ENCODE measurements around the gene UNC13A.

UNC13A gene

DNA sequence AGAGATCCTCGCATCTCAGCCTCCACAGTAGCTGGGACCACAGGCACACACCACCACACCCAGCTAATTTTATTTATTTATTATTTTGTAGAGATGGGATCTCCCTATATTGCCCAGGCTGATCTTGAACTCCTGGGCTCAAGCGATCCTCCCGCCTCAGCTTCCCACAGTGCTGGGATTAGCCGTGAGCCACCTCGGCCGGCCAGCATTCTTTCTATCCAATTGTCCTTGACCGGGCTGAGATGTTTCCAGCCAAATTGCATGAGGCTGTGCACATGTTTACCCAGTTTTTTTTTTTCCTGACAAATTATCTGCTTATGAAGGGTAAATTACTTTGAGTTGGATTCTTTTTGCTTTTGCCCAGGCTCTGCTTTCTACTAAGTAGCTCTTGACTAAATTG, 28.2 kb downstream of the UNC13A start:
- DNase-seq = no peak

DNA sequence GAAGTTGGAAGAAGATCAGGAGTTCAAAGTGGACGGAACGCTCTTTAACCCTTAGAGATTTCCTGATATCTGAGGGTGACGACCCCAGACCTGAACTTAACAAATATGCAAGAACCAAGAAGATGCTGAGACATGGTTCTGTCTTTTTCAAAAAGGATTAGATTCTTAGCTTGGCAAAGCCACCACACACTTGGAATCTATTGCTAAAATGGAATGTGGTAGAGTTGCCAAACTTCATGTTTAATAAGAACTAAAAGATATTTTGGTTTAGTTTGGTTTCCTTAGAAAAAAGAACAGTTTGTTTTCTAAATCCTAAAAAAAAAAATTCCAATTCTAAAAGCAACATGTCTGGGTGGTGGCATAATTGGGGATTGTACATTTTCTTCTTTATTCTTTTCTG, 29.5 kb downstream of the UNC13A start:
- no peak for DNase-seq

DNA sequence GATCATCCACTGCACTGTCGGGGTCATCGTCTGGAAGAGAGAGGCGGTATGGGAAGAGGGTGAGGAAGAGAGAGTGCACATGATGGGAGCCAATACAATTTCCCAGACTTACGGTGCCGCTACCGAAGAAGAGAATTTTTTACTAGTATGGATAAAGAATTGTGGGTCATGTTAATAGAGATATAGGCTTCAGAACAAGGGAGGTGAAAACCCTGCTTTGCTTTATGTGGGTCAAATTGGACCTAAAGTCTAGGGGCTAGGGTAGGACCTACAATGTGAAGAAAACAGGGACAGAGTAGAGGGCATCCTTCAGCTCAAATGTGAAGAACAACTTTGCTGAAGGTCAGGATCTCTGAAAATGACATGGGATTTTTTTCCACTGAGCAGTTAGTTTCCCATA, 29.9 kb downstream of the UNC13A start:
- no peak for DNase-seq

GRCh38 chr19:17656970-17657369, 31.2 kb downstream of the UNC13A start:
- no peak for DNase-seq

GRCh38 chr19:17655751-17656472, 32.2 kb downstream of the UNC13A start:
- no peak for DNase-seq

GRCh38 chr19:17654993-17655392, 33.2 kb downstream of the UNC13A start:
- DNase-seq = no peak

- DNase-seq = no peak
Observed at GRCh38 chr19:17652627-17653026, 35.5 kb downstream of the UNC13A start.

- DNase-seq = no peak
Observed at GRCh38 chr19:17648786-17649185, 39.4 kb downstream of the UNC13A start.

- no peak for DNase-seq
Observed at GRCh38 chr19:17648097-17648660, 40.0 kb downstream of the UNC13A start.

- no peak for DNase-seq
Observed at GRCh38 chr19:17647071-17648020, 40.8 kb downstream of the UNC13A start.

GRCh38 chr19:17646441-17646840, 41.7 kb downstream of the UNC13A start:
- DNase-seq = no peak

DNA sequence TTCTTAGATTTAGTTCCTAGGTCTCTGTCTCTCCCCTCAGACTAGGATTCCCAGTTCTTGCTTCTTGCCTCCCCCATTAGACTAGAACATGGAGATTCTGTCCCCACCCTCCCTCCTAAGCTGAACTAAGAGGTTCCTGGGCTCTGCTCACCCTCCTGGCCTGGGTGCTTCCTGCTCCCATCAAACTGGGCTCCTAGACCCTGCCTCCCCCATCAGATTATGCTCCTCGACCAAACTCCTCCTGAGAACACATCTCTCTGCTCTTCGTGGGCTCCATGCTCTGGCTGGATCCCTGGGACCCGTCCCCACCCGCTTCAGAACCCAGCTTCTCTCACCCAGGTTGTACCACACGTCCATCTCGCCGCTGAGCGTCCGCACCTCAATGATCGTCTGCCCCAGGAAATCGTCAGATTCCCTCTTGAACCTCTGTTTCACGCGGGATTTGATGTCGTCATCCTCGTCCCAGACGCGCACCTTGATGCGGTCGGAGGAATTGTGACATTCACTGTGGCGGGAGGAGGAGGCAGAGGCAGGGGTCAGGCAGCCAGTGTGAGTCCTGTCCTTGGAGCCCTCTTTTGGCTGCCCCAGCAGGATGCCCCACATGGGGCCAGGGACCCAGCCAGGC, 42.7 kb downstream of the UNC13A start:
- DNase-seq = no peak

- DNase-seq = no peak
Observed at GRCh38 chr19:17642656-17643055, 45.5 kb downstream of the UNC13A start.

DNA sequence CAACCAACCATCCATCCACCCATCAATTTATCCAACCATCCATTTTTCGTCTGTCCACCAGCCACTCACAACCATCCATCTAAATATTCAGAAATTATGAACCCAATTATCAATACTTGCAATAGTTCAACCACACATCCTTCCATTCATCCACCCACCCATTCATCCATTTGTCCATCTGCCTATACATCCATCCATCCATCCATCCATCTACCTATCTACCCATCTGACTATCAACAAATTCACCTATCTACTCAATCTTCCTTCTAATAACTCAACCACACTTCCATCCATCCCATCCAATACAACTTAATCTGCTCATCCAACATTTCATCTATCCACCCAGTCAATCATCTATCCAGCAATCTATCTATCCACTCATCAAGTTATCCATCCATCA, 46.3 kb downstream of the UNC13A start:
- DNase-seq = no peak

GRCh38 chr19:17641181-17641580, 47.0 kb downstream of the UNC13A start:
- no peak for DNase-seq

DNA sequence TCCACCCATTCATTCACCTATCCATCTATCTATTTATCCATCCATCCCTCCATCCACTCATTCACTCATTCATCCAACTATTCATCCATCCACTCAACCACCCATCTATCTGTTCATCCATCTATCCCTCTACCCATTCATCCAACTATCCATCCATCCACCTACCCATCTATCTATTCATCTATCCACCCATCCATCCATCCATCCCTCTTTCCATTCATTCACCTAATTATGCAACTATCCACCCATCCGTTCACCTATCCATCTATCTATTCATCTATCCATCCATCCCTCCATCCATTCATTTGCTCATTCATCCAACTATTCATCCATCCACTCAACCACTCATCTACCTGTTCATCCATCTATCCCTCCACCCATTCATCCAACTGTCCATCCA, 54.5 kb downstream of the UNC13A start:
- no peak for DNase-seq

DNA sequence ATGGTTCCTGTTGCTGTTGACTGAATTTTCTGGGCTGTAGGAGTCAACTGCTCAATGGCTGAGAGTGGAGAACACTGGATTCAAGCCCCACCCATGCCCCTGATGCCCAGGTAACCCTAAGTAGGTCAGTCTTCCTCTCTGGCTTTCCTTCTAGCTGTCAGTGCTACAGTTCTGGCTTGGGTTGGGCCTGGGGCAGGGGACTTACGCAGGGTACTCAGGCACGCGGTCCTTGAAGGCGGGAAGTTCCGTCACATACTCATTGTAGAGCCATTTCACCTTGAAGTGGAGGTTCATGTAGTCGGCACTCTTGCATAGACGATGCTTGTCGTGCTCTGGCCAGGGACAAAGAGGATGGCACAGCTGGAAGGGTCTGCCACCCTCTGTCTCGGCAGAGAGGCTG, 55.6 kb downstream of the UNC13A start:
- no peak for DNase-seq

GRCh38 chr19:17629760-17630159, 58.4 kb downstream of the UNC13A start:
- DNase-seq = no peak

- DNase-seq = no peak
Observed at GRCh38 chr19:17627921-17628320, 60.2 kb downstream of the UNC13A start.

DNA sequence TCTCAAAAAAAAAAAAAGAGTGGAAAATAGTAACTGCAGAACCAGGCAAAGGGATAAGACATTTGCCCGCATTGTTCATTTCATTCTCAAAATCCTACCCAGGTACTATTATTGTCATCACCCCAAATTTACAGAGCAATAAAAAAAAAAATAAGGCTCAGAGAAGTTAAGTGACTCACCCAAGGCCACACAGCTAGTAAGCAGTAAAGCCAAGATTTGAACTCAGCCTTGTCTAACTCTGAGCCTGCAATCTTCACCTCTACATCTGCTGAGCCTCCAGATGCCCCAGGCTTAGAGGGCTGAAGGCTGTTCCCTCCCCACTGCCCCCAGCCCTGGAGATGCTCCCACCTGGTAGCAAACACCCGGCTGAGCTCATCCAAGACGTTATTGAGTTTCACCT, 61.0 kb downstream of the UNC13A start:
- no peak for DNase-seq

DNA sequence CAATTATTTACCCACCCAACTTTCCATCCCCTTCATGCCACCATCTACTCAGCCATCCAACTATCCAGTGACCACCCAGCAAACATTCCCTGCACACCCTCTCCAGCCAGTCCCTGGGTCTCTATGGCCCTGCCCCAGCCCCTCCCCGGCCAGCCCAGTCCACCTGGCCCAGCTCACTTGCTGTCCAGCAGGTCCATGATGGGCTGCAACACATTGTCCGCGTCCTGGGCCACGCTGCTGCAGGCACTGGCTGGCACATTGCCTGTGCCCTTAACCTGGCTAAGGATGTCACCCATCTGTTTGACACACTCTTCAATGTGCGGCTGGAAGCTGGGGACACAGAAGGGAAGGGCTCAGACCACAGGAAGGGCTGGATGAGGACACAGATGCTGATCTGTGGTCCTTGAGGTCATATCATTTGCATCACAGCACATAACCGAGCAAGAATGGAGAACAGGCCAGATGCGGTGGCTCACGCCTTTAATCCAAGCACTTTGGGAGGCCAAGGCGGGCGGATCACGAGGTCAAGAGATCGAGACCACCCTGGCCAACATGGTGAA, 61.6 kb downstream of the UNC13A start:
- no peak for DNase-seq

DNA sequence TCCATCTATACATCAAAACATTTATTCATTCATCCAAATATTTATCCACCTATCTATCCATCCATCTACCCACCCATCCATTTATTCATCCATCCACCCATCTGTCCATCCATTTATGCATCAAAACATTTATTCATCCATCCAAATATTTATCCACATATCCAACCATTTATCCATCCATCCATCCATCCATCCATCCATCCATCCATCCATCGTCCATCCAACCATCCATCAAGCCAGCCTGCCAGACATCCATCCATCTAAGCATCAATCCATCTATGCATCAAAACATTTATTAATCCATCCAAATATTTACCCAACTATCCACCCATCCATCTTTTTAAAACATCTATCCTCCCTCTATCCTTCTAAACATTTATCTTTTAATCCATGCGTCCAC, 62.2 kb downstream of the UNC13A start:
- no peak for DNase-seq

DNA sequence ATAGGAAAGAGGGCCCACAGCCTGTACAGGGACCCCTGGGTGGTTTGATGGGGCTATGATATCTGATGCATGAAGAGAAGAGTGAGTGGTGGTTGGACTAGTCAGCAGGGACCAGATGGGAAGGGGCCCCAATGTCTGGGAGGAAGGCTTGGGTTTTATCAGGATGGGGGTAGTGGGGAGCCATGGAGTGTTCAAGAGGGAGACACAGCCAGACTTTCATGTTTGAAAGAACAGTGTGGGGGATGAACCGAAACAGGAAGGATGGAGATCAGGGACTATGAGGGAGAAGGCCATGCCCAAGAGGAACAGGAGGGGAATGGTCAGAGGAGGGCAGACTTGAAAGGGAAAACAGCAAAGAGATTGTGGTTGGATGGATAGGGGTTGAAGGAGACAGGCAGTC, 63.1 kb downstream of the UNC13A start:
- DNase-seq = no peak
